Activated CD4-positive, alpha-beta T cell treated with anti-CD3 and anti-CD28 coated beads, Interleukin-2, amount 10 ng/mL, durations not matched to agents 7 days and 5 days (primary cell): ENCODE data around the gene KRTAP4-16. TPM values are rescaled to one million over a fixed set of nuclear protein-coding genes. Genes with fewer than 3 reads are reported as not detected.
"Not testable (repeated sequence)": the region's sequence is repeated elsewhere in the genome, so short reads cannot be mapped to it uniquely, and the experiment has no call there.

Experiments
- CTCF ChIA-PET: fragments of 350-600 bp; sonication (Branson Sonifier 250); formaldehyde crosslinking; loops from one replicate; lab custom pipeline; 2021; ENCODE audit warnings: antibody characterized with exemption; lab: Charles Lee
- POLR2A ChIA-PET: fragments of 350-600 bp; sonication (Branson Sonifier 250); formaldehyde crosslinking; loops from one replicate; lab custom pipeline; 2021; ENCODE audit warnings: antibody characterized with exemption; lab: Charles Lee
- DNase-seq: peaks from one replicate; pipeline ENCODE4 v3.0.0-alpha.2; 2020
- H3K27ac Mint-ChIP-seq: one replicate; pipeline ENCODE4 v1.8.0; 2021; ENCODE audit warnings: mild to moderate bottlenecking, moderate library complexity, mixed read lengths
- H3K27me3 Mint-ChIP-seq: one replicate; pipeline ENCODE4 v1.8.0; 2021; ENCODE audit warnings: mixed read lengths
- H3K36me3 Mint-ChIP-seq: one replicate; pipeline ENCODE4 v1.8.0; 2021; ENCODE audit warnings: low read depth, mixed read lengths
- H3K4me1 Mint-ChIP-seq: one replicate; pipeline ENCODE4 v1.8.0; 2021; ENCODE audit warnings: mixed read lengths
- H3K4me3 Mint-ChIP-seq: one replicate; pipeline ENCODE4 v1.8.0; 2021; ENCODE audit warnings: mild to moderate bottlenecking, moderate library complexity, mixed read lengths
- H3K9me3 Mint-ChIP-seq: one replicate; pipeline ENCODE4 v1.8.0; 2021; ENCODE audit warnings: mixed read lengths
- total RNA-seq, 2 experiments: library from RNA; stranded (reverse); gene quantifications; one replicate each; pipeline ENCODE4 v1.2.3, GENCODE V29; 2021

KRTAP4-16 gene
- not detected for total RNA-seq

DNA sequence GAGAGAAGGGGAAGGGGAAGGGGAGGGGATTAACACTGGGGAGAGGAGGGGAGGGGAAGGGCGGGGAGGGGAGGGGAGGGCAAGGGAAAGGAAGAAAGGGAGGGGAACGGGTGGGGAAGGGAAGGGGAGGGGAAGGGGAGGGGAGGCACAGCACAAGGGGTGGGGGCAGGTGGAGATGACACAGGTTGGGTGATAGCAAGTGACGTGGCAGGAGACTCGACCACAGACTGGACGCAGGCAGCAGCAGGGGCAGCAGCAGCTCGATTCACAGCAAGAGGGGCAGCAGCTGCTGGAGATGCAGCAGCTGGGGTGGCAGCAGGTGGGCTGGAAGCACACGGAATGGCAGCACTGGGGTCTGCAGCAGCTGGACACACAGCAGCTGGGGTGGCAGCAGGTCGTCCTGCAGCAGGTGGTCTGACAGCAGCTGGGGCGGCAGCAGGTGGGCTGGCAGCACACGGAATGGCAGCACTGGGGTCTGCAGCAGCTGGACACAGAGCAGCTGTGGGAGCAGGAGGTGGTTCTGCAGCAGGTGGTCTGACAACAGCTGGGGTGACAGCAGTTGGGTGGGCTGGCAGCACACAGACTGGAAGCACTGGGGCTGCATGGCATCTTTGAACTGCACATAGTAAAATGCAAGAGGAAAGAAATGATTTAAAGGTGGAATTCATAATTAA, at the start of gene KRTAP4-16:
Gene KRTAP4-16 (minus strand): TSS at position 624 of the 674 bp plus-strand sequence. CDS start 0 bp downstream, at position 624.
- H3K4me3 Mint-ChIP-seq, result no peak within 1 kb of the TSS
- H3K27ac Mint-ChIP-seq, result no peak within 1 kb of the TSS
- peaks cover 3% of the 10 kb centered on the region for H3K4me1 Mint-ChIP-seq
- no peaks in the 10 kb centered on the region for H3K9me3 Mint-ChIP-seq
- POLR2A ChIA-PET, result no interaction called here
- DNase-seq, result no peak
- H3K36me3 Mint-ChIP-seq, result no peaks in the 10 kb centered on the region
- CTCF ChIA-PET, result no interaction called here
- peaks cover 2% of the 10 kb centered on the region for H3K27me3 Mint-ChIP-seq

DNA sequence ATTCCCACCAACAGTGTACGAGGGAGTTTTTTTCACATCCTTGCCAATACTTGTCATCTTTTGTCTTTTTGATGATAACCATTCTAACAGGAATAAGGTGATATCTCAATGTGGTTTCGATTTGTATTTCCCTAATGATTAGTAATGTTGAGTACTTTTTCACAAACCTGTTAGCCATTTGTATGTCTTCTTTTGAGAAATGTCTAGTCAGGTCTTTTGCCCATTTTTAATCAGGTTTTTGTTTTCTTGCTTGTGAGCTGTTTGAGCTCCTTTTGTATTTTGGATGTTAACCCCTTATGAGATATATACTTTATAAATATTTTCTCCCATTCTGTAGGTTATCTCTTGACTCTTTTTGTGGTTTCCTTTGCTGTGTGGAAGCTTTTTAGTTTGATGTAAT, 49.5 kb upstream of the KRTAP4-16 start:
- CTCF ChIA-PET, result no interaction called here
- H3K4me3 Mint-ChIP-seq, result no peak overlapping the region
- POLR2A ChIA-PET, result no interaction called here

DNA sequence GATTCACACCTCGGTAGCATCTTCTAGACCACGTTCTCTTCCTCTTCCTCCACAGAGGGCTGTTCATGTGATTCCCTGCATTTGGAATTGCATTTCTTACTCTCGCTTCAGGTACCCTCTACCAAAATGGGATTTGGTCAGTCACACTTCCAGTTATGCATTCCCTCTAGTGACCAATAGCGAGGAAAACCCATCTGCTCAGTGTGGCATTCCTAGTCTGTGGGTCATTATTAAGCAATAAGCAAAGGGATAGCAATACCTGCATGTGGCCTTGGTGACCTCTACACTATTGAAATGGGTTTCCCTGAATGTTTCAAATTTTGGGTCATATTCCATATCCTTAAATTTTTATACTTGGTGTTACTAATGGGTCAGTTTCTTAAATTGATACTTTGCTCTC, 48.0 kb upstream of the KRTAP4-16 start:
- H3K27ac Mint-ChIP-seq, result no peak overlapping the region
- H3K4me3 Mint-ChIP-seq, result no peak overlapping the region
- H3K9me3 Mint-ChIP-seq, result no peaks in the 10 kb centered on the region
- no peaks in the 10 kb centered on the region for H3K4me1 Mint-ChIP-seq
- no peaks in the 10 kb centered on the region for H3K36me3 Mint-ChIP-seq
- H3K27me3 Mint-ChIP-seq, result peaks cover 7% of the 10 kb centered on the region
- ChIA-PET CTCF (interaction anchor here (1.3 kb wide), 1 partner anchor 10 kb away, joined by 3 read pairs; no protein-coding TSS in a partner anchor), POLR2A (no interaction called here)
- no peak for DNase-seq

More for the DNA sequence above, 49.5 kb upstream of the KRTAP4-16 start:
- Mint-ChIP-seq H3K36me3 (no peaks in the 10 kb centered on the region), H3K27me3 (peaks cover 11% of the 10 kb centered on the region), H3K4me1 (no peaks in the 10 kb centered on the region), H3K9me3 (no peaks in the 10 kb centered on the region), H3K27ac (no peak overlapping the region)
- no peak for DNase-seq

DNA sequence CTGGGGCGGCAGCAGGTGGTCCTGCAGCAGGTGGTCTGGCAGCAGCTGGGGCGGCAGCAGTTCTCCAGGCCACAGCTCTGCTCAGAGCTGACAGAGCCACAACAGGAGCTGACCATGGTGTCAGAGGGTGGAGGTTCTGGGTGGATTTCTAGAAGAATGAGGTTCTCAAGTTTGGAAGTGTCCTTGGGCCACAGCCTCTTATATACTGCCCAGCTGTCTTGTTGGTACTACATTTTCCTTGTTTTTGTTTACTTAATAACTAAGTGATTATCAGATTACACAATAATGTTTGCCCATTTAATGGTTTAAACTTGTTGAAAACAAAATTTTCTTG, 47.6 kb upstream of the KRTAP4-16 start, which contains the start of gene KRTAP4-5:
Gene KRTAP4-5 (minus strand): TSS at position 174 of the 334 bp plus-strand sequence. CDS start 58 bp downstream, at position 116.
- DNase-seq, result no peak
- Mint-ChIP-seq H3K36me3 (no peaks in the 10 kb centered on the region), H3K27ac (no peak within 1 kb of the TSS), H3K27me3 (peaks cover 7% of the 10 kb centered on the region), H3K9me3 (no peaks in the 10 kb centered on the region), H3K4me3 (no peak within 1 kb of the TSS), H3K4me1 (no peaks in the 10 kb centered on the region)
- ChIA-PET POLR2A (no interaction called here), CTCF (interaction anchor here (1.3 kb wide), 1 partner anchor 10 kb away, joined by 3 read pairs; no protein-coding TSS in a partner anchor)

DNA sequence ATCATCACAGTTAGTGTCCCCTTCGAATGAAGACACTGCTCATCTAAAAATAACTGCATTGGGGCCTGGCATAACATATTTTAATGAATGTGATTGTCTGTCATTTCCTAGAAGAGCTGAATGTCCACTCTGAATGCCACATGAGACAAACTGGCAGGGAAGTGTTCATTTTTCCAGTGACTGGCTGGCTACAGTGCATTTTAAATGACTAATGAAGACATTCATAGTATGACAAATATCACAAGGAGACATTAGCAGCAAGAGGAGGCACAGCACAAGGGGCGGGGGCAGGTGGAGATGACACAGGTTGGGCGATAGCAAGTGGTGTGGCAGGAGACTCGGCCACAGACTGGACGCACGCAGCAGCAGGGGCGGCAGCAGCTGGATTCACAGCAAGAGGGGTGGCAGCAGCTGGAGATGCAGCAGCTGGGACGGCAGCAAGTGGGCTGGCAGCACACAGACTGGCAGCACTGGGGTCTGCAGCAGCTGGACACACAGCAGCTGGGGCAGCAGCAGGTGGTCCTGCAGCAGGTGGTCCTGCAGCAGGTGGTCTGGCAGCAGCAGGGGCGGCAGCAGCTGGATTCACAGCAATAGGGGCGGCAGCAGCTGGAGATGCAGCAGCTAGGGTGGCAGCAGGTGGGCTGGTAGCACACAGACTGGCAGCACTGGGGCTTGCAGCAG, 47.1 kb upstream of the KRTAP4-16 start:
- H3K4me3 Mint-ChIP-seq, H3K27ac Mint-ChIP-seq, H3K36me3 Mint-ChIP-seq, POLR2A ChIA-PET, H3K27me3 Mint-ChIP-seq, H3K4me1 Mint-ChIP-seq, H3K9me3 Mint-ChIP-seq, DNase-seq: not testable (repeated sequence)
- CTCF ChIA-PET, result interaction anchor here (1.3 kb wide), 1 partner anchor 11 kb away, joined by 3 read pairs; no protein-coding TSS in a partner anchor

DNA sequence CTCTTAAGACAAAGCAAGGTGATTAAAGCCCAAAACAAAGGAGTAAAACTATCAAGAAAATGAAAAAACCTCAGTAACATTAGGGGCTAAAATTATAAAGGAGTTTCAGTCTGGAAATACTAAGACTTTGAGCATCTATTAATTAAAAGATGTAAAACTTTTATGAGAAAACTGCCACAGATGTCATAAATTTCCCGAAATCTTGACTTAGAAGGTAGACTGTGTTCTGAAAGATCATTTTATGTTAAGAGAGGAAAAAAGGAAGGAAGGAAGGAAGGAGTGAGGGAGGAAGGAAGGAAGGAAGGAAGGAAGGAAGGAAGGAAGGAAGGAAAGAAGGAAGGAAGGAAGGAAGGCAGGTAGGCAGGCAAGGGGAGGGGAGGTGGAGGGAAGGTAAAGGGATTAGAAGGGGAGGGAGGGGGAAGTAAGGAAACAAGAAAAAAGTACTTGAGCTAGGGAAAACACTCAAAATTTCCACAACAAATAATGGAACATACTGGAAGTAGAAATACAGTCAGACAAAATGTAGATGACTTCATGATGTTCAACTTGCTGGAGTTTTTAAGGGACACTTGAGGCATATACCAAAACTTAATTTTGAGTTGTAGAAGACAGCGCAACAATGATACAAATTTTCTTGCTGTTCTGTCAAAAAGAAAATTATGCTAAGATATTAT, 45.7 kb upstream of the KRTAP4-16 start:
- H3K9me3 Mint-ChIP-seq, result peaks cover 9% of the 10 kb centered on the region
- POLR2A ChIA-PET, result no interaction called here
- DNase-seq, result no peak
- no peak overlapping the region for H3K4me3 Mint-ChIP-seq
- H3K36me3 Mint-ChIP-seq, result no peaks in the 10 kb centered on the region
- no peaks in the 10 kb centered on the region for H3K27me3 Mint-ChIP-seq
- CTCF ChIA-PET, result no interaction called here
- no peaks in the 10 kb centered on the region for H3K4me1 Mint-ChIP-seq
- no peak overlapping the region for H3K27ac Mint-ChIP-seq

DNA sequence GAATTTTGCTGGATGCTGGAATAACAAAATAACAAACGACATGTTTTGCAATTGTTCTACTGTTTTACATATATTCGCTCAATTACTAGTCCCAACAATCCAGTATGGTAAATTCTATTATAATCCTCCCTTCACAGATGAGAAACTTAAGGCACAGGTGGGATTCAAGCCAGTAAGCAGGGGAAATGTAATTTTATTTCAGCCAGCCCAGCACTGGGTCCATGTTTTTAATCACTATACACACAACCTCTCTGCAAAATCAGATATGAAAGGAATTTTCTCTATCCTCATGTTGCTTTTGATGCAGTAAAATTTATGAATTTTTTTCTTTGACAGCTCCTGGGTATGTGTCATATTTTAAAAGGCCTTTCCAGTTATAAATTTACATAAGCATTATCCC, 43.3 kb upstream of the KRTAP4-16 start:
- DNase-seq, result no peak
- H3K4me1 Mint-ChIP-seq, result no peaks in the 10 kb centered on the region
- POLR2A ChIA-PET, result no interaction called here
- no peak overlapping the region for H3K27ac Mint-ChIP-seq
- H3K27me3 Mint-ChIP-seq, result no peaks in the 10 kb centered on the region
- CTCF ChIA-PET, result no interaction called here
- H3K4me3 Mint-ChIP-seq, result no peak overlapping the region
- no peaks in the 10 kb centered on the region for H3K36me3 Mint-ChIP-seq
- peaks cover 13% of the 10 kb centered on the region for H3K9me3 Mint-ChIP-seq

DNA sequence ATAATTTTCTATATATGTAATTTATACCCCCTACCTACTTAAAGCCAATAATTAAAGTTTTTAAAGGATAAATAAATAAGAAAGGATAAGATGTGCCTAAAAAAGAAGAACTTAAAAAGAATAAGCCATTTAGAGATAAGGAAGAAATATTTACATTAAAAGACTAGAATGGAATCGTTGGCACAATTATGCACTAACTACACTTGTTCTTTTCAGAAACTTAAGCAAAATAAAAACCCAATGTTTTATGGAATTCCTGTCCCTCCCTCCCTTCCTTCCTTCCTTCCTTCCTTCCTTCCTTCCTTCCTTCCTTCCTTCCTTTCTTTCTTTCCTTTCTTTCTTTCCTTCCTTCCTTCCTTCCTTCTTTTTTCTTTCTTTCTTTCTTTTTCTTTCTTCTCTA, 42.8 kb upstream of the KRTAP4-16 start:
- H3K4me3 Mint-ChIP-seq, result no peak overlapping the region
- peaks cover 13% of the 10 kb centered on the region for H3K9me3 Mint-ChIP-seq
- DNase-seq, result no peak
- H3K36me3 Mint-ChIP-seq, result no peaks in the 10 kb centered on the region
- H3K4me1 Mint-ChIP-seq, result no peaks in the 10 kb centered on the region
- H3K27ac Mint-ChIP-seq, result no peak overlapping the region
- ChIA-PET CTCF (no interaction called here), POLR2A (no interaction called here)
- H3K27me3 Mint-ChIP-seq, result no peaks in the 10 kb centered on the region

DNA sequence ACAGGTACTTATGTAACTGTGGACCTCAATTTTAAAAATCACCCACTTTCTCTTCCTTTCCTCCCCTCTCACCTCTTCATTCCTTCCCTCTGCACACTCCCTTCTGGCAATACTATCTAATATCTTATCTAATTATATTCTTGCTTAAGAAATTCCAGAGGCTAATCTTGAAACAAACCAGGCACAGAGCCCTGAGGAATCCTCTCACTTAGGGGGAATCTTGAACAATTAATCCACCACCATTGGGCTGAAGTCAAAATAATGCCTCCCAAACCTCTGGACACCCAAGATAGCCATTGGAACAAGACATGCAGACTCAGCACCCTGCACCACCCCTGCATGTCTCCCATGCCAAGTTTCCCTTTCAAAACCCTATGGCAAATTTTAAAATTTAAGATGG, 39.4 kb upstream of the KRTAP4-16 start:
- peaks cover 22% of the 10 kb centered on the region for H3K9me3 Mint-ChIP-seq
- H3K27ac Mint-ChIP-seq, result no peak overlapping the region
- H3K27me3 Mint-ChIP-seq, result peaks cover 3% of the 10 kb centered on the region
- CTCF ChIA-PET, result interaction anchor here (1.0 kb wide), 1 partner anchor 12 kb away, joined by 3 read pairs; no protein-coding TSS in a partner anchor
- no peak overlapping the region for H3K4me3 Mint-ChIP-seq
- H3K36me3 Mint-ChIP-seq, result peaks cover 2% of the 10 kb centered on the region
- POLR2A ChIA-PET, result no interaction called here
- no peak for DNase-seq
- H3K4me1 Mint-ChIP-seq, result no peaks in the 10 kb centered on the region

DNA sequence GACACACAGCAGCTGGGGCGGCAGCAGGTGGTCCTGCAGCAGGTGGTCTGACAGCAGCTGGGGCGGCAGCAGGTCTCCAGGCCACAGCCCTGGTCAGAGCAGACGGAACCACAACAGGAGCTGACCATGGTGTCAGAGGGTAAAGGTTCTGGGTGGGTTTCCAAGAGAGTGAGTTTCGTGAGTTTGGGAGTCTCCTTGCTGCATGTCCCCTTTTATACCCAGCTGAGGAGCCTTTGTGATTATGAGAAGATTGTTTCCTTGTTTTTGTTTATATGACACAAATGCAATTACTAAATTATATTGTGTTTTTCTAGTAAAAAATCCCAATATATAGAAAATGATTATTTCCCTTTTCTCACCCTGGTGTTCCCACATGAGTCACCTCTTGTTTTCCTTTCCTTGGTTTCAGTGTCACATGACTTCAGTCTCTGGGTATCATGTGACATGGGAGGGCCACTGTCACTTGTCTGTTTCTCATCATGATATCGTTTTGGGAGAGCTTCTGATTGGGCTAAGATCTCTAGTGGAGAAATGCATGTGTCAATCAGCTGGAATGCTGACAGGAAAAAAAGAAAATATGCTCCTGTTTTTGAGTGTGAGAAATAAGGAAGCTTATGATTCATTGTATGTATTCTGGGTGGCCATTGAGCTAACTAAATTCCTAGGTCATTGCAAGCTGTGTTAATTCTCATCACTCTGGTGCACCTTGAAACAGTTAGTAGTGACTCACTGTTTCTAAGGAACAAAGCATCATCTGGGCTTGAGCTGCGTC, 38.5 kb upstream of the KRTAP4-16 start, which contains the start of gene KRTAP4-6:
Gene KRTAP4-6 (minus strand): TSS at position 185 of the 772 bp plus-strand sequence. CDS start 57 bp downstream, at position 128.
- H3K4me3 Mint-ChIP-seq, result no peak within 1 kb of the TSS
- H3K27ac Mint-ChIP-seq, result no peak within 1 kb of the TSS
- no peak for DNase-seq
- POLR2A ChIA-PET, result no interaction called here
- H3K4me1 Mint-ChIP-seq, result no peaks in the 10 kb centered on the region
- peaks cover 3% of the 10 kb centered on the region for H3K27me3 Mint-ChIP-seq
- H3K36me3 Mint-ChIP-seq, result peaks cover 2% of the 10 kb centered on the region
- CTCF ChIA-PET, result interaction anchor here (1.0 kb wide), 1 partner anchor 11 kb away, joined by 3 read pairs; no protein-coding TSS in a partner anchor
- H3K9me3 Mint-ChIP-seq, result peaks cover 22% of the 10 kb centered on the region

DNA sequence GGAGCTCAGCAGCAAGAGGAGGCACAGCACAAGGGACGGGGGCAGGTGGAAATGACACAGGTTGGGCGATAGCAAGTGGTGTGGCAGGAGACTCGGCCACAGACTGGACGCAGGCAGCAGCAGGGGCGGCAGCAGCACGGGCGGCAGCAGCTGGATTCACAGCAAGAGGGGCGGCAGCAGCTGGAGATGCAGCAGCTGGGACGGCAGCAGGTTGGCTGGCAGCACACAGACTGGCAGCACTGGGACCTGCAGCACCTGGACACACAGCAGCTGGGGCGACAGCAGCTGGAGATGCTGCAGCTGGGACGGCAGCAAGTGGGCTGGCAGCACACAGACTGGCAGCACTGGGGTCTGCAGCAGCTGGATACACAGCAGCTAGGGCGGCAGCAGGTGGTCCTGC, 37.9 kb upstream of the KRTAP4-16 start:
- DNase-seq, POLR2A ChIA-PET, H3K27me3 Mint-ChIP-seq, H3K27ac Mint-ChIP-seq, H3K4me3 Mint-ChIP-seq, H3K4me1 Mint-ChIP-seq, H3K36me3 Mint-ChIP-seq, CTCF ChIA-PET: not testable (repeated sequence)
- peaks cover 22% of the 10 kb centered on the region for H3K9me3 Mint-ChIP-seq

DNA sequence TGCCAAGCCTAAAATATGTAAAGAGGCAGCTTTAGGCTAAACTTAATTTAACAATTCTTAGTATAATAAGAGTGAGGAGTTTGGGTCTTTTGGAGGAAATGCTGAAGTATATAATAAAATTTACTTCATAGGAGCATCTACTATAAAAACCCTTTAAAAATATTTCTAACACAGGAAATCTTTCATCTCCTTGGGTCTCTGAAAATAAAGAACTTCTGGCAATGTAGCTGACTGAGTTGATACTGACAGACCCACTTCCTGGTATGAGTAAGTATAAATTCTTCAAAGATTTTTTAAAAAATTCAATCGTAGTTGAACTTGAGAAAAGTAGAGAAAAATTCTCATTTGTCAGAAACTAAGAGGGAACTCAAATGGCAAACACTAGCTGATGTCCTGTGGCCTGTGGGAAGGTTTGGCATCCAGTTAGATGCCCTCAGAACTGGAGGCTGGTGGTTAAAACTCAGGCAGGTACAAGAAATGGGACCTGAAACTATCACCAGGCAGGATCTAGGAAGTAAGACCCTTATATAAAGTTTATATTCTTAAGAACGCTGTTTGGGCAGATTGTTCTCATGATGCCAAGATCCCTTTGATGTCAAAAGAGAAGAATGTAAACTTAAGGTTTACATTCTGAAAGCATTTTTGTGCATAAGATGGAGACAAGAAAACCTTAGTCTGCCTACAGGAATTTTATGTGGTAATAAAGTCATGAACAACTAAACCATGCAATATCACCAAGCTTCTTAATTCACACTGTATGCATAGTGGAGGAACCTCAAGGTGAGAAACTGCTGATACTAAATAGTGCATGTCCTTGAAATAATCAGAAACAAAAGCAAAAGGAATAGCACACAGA, 32.1 kb upstream of the KRTAP4-16 start:
- H3K4me1 Mint-ChIP-seq, result peaks cover 3% of the 10 kb centered on the region
- H3K36me3 Mint-ChIP-seq, result no peaks in the 10 kb centered on the region
- CTCF ChIA-PET, result no interaction called here
- peaks cover 3% of the 10 kb centered on the region for H3K27me3 Mint-ChIP-seq
- no peak overlapping the region for H3K4me3 Mint-ChIP-seq
- DNase-seq, result no peak
- peaks cover 5% of the 10 kb centered on the region for H3K9me3 Mint-ChIP-seq
- POLR2A ChIA-PET, result no interaction called here
- H3K27ac Mint-ChIP-seq, result no peak overlapping the region
